ENCODE data around the gene SH3TC2. TPM values are rescaled to one million over a fixed set of nuclear protein-coding genes. Genes with fewer than 3 reads are reported as not detected.
A peak's percentile ranks its signal among the peaks of the same experiment; 100 is the strongest.

The SH3TC2 gene
- total RNA-seq, 4 donors from 2014 or later: 2.5 to 3.8 (median 2.9) TPM

DNA sequence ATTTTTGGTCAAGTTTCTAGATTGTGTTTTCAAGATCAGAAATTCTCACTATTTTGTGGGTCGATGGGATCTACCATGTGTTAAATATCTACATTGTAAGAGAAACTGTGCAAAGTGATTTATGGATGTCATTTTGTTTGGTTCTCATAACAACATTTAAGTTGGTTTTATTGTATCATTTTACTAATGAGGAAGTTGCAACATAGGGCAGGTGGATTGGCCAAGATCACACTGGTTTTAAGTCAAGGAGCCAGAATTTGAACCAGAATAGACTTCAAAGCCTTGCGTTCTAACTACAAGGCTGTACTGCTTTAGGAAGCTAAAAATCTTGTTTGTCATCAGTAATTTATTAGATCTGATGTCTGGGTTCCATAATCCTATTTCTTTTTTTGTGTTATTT lies 23.4 kb downstream of the SH3TC2 start:
- peak overlapping the region in 1 of 4 donors; percentile 12 for H3K27ac ChIP-seq

DNA sequence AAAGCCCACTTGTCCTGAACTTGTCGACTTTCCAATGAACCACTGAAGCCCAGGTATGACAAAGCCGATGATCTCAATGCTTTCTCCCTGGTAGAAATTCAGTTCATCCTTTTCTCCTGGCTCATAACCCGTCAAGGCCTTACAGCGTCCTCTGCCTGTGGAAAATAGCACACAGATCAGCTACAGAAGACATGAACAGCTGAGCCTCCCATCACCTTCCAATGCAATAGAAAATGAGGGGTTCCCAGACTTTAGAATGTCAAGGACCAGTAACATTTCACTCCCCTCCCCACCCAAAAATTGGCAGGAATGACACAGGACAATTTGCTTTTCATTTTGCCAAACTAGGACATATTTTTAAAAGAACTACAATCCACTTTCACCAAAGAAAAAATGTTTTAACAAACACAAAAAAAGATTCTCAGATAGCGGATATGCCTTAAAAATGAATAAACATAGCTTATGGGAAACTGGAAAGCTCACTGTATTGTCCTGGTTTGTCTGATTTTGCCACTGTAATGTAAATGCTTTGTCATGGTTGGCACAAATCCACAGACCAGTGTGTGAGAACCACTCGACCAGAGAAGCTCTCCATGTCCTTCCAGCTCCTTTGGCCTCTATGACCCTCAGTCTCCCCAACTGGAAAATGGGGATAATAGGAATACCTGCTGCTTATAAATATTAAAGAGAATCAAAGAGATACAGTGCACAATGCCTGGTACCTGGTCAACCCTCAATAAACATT lies 24.4 kb downstream of the SH3TC2 start:
- no peak for TF ChIP-seq POLR2A (IDR thresholded peaks at IDR 0.05)
- TF ChIP-seq, protein P1, sequence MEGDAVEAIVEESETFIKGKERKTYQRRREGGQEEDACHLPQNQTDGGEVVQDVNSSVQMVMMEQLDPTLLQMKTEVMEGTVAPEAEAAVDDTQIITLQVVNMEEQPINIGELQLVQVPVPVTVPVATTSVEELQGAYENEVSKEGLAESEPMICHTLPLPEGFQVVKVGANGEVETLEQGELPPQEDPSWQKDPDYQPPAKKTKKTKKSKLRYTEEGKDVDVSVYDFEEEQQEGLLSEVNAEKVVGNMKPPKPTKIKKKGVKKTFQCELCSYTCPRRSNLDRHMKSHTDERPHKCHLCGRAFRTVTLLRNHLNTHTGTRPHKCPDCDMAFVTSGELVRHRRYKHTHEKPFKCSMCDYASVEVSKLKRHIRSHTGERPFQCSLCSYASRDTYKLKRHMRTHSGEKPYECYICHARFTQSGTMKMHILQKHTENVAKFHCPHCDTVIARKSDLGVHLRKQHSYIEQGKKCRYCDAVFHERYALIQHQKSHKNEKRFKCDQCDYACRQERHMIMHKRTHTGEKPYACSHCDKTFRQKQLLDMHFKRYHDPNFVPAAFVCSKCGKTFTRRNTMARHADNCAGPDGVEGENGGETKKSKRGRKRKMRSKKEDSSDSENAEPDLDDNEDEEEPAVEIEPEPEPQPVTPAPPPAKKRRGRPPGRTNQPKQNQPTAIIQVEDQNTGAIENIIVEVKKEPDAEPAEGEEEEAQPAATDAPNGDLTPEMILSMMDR (IDR thresholded peaks at IDR 0.05): no peak
- WGBS, 2 donors: 77 to 82% methylated on average over 6 of the region's 6 CpGs
- no peak for DNase-seq
- Histone ChIP-seq H3K27me3 (no peaks in the 10 kb centered on the region), H3K27ac (no peak overlapping the region), H3K9me3 (no peaks in the 10 kb centered on the region), H3K36me3 (no peaks in the 10 kb centered on the region), H3K4me3 (no peak overlapping the region), H3K4me1 (peaks cover 0 to 19% (median 5%) of the 10 kb centered on the region in 3 donors)
- intact Hi-C loops (cut with DNase I): loop anchor here (10.0 kb wide), 1 partner anchor 304 kb away; no protein-coding TSS in a partner anchor

More for the DNA sequence above, 23.4 kb downstream of the SH3TC2 start:
- intact Hi-C loops (cut with DNase I): loop anchor here (10.0 kb wide), 1 partner anchor 305 kb away; no protein-coding TSS in a partner anchor
- Histone ChIP-seq H3K27me3 (no peaks in the 10 kb centered on the region), H3K9me3 (no peaks in the 10 kb centered on the region), H3K36me3 (no peaks in the 10 kb centered on the region), H3K4me3 (no peak overlapping the region), H3K4me1 (peaks cover 0 to 19% (median 5%) of the 10 kb centered on the region in 3 donors)
- DNase-seq: no peak
- TF ChIP-seq POLR2A (IDR thresholded peaks at IDR 0.05): no peak
- TF ChIP-seq, protein P1 (IDR thresholded peaks at IDR 0.05): no peak
- 68 to 70% methylated on average over 2 of the region's 2 CpGs for WGBS, 2 donors

DNA sequence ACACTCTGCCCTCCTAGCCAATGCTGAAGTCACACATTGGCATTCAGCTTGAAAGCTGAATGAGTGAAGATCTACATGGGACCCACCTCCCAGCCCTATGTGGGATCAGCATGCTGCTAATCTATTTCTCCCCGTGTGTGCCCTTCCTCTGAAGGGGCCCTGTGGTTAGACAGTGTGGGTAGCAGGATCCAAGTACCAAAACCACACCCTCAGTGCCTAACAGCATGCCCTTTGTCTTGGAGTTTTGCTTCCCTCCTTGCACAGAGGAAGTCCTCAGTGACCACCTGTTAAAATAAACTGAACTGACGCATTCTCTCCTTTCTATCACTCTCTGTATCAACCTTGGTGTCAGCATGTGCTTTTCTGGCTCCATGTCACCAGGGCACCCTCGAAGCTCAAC lies 25.0 kb downstream of the SH3TC2 start:
- H3K36me3 ChIP-seq: no peaks in the 10 kb centered on the region
- H3K27ac ChIP-seq: peak overlapping the region in 1 of 4 donors; percentile 4
- no peaks in the 10 kb centered on the region for H3K9me3 ChIP-seq
- TF ChIP-seq, protein P1 (IDR thresholded peaks at IDR 0.05): no peak
- TF ChIP-seq POLR2A (IDR thresholded peaks at IDR 0.05): no peak
- no peaks in the 10 kb centered on the region for H3K27me3 ChIP-seq
- intact Hi-C loops (cut with DNase I): loop anchor here (10.0 kb wide), 1 partner anchor 303 kb away; no protein-coding TSS in a partner anchor
- WGBS, 2 donors: 29 to 61% methylated on average over 1 to 3 of the region's 3 CpGs
- DNase-seq: no peak
- H3K4me1 ChIP-seq: peaks cover 0 to 19% (median 5%) of the 10 kb centered on the region in 3 donors
- H3K4me3 ChIP-seq: no peak overlapping the region

DNA sequence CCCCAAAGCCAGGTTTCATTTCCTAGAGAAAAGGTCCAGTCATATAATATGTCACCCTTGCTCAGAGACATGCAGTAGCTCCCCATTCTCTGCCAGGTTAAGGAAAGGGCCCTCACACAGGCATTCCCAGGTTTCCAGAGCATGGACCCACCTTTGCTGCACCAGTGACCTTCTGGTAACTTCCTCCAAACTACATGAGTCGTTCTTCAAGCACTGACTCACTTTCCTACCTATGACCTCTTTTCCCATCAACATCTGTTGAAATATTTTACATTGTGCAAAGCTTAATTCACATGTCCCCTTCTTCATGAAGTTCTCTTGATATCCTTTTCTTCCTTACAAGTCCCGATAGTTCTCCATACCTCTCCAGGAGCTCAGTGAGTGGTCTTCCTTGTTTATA lies 25.9 kb downstream of the SH3TC2 start:
- Histone ChIP-seq H3K27me3 (no peaks in the 10 kb centered on the region), H3K4me1 (peaks cover 0 to 19% (median 5%) of the 10 kb centered on the region in 3 donors), H3K4me3 (no peak overlapping the region), H3K9me3 (no peaks in the 10 kb centered on the region), H3K27ac (peak overlapping the region in 1 of 4 donors; percentile 4), H3K36me3 (no peaks in the 10 kb centered on the region)
- intact Hi-C loops (cut with DNase I): loop anchor here (10.0 kb wide), 1 partner anchor 302 kb away; no protein-coding TSS in a partner anchor
- no peak for DNase-seq
- TF ChIP-seq, protein P1 (IDR thresholded peaks at IDR 0.05): no peak
- no peak for TF ChIP-seq POLR2A (IDR thresholded peaks at IDR 0.05)
- 52 to 56% methylated on average over 2 of the region's 2 CpGs for WGBS, 2 donors

DNA sequence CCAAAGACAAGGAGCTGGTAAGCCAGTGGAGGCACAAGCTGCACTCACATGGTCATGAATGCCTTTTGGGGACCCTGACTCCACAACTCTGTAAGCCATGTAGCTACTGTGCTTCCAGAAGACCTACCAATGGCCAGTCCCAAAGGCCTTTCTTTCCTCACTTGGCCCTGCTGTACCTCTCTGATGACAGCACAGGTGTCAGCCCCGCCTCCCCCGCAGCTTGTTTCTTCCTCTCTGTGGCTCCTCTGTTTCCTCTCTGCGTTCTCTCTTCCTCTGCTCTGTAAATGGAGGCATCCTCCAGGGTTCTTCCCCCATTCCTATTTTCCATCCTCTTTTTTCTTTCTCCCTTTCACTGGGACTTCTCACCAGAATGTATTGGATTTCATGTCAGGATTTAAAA lies 26.7 kb downstream of the SH3TC2 start:
- Histone ChIP-seq H3K9me3 (no peaks in the 10 kb centered on the region), H3K4me1 (peaks cover 0 to 19% (median 5%) of the 10 kb centered on the region in 3 donors), H3K27me3 (no peaks in the 10 kb centered on the region), H3K36me3 (no peaks in the 10 kb centered on the region), H3K27ac (no peak overlapping the region), H3K4me3 (no peak overlapping the region)
- no peak for DNase-seq
- TF ChIP-seq, protein P1 (IDR thresholded peaks at IDR 0.05): no peak
- no peak for TF ChIP-seq POLR2A (IDR thresholded peaks at IDR 0.05)
- 66 to 79% methylated on average over 3 of the region's 3 CpGs for WGBS, 2 donors
- intact Hi-C loops (cut with DNase I): loop anchor here (10.0 kb wide), 1 partner anchor 301 kb away; no protein-coding TSS in a partner anchor

All from esophagus squamous epithelium (tissue), 5 donors.